Smooth muscle cell (in vitro differentiated cells): Measurements from ENCODE around the gene EVI2A. TPM values are rescaled to one million over a fixed set of nuclear protein-coding genes. Genes with fewer than 3 reads are reported as not detected.

ENCODE experiments used
- DNase-seq: peaks from one replicate; lab custom pipeline; 2025; ENCODE audit not compliant: unreplicated experiment; lab: John Stamatoyannopoulos, UW
- H2AFZ ChIP-seq: fragments of 200-600 bp; sonication (generic); 2 replicates; pipeline ENCODE4 v1.6.0; 2016; ENCODE audit warnings: antibody characterized with exemption, low read depth, mild to moderate bottlenecking
- H3F3A ChIP-seq: fragments of 200-600 bp; sonication (generic); 2 replicates; pipeline ENCODE4 v1.6.0; 2017; ENCODE audit warnings: antibody characterized with exemption, low read depth
- H3K27ac ChIP-seq: fragments of 200-600 bp; sonication (generic); 2 replicates; pipeline ENCODE4 v1.5.1; 2016; ENCODE audit warnings: low read depth, mild to moderate bottlenecking
- H3K27me3 ChIP-seq: fragments of 200-600 bp; sonication (generic); 2 replicates; pipeline ENCODE4 v1.6.1; 2016; ENCODE audit warnings: low read depth, mild to moderate bottlenecking
- H3K36me3 ChIP-seq: fragments of 200-600 bp; sonication (generic); 2 replicates; pipeline ENCODE4 v1.5.1; 2016; ENCODE audit warnings: low read depth
- H3K4me1 ChIP-seq: fragments of 200-600 bp; sonication (generic); 2 replicates; pipeline ENCODE4 v1.5.1; 2016; ENCODE audit warnings: low read depth
- H3K4me2 ChIP-seq: fragments of 200-600 bp; sonication (generic); 2 replicates; pipeline ENCODE4 v1.6.0; 2016; ENCODE audit warnings: mild to moderate bottlenecking
- H3K4me3 ChIP-seq: fragments of 200-600 bp; sonication (generic); 2 replicates; pipeline ENCODE4 v1.5.1; 2016; ENCODE audit warnings: mild to moderate bottlenecking
- H3K79me2 ChIP-seq: fragments of 200-600 bp; sonication (generic); 2 replicates; pipeline ENCODE4 v1.6.0; 2016; ENCODE audit warnings: low read depth, mild to moderate bottlenecking
- H3K9ac ChIP-seq: fragments of 200-600 bp; sonication (generic); 2 replicates; pipeline ENCODE4 v1.6.0; 2016; ENCODE audit warnings: low read depth
- H3K9me3 ChIP-seq: fragments of 200-600 bp; sonication (generic); replicated peaks from 2 replicates; pipeline ENCODE4 v1.5.1; 2016; ENCODE audit warnings: low read depth
- H4K20me1 ChIP-seq: fragments of 200-600 bp; sonication (generic); 2 replicates; pipeline ENCODE4 v1.6.0; 2016; ENCODE audit warnings: low read depth
- WGBS: methylation state at CpG from one replicate; pipeline ENCODE4 v1.1.7; 2016; ENCODE audit warnings: low lambda C conversion rate; 5-methylcytosine and 5-hydroxymethylcytosine counted together
- polyA plus RNA-seq: library from polyadenylated mRNA; unstranded; fragments of >200 nt; fragmentation: Nextera tagmentation; extraction: Ambion mirVana; gene quantifications from 2 replicates; pipeline ENCODE4 v1.2.1, GENCODE V29; 2016
- total RNA-seq: library from RNA; depleted of rRNA; stranded (reverse); fragments of >200 nt; gene quantifications from 2 replicates; pipeline ENCODE4 v1.2.3, GENCODE V29; 2014
- TF ChIP-seq, protein P1 (sequence below): fragments of 200-600 bp; sonication (generic); IDR thresholded peaks from 2 replicates; pipeline ENCODE4 v1.5.1; 2017; ENCODE audit warnings: borderline replicate concordance, mild to moderate bottlenecking, antibody characterized with exemption; ENCODE audit not compliant: insufficient read depth, poor library complexity, severe bottlenecking

The EVI2A gene, protein sequence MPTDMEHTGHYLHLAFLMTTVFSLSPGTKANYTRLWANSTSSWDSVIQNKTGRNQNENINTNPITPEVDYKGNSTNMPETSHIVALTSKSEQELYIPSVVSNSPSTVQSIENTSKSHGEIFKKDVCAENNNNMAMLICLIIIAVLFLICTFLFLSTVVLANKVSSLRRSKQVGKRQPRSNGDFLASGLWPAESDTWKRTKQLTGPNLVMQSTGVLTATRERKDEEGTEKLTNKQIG
- total RNA-seq = not detected in 2 replicates
- polyA plus RNA-seq = 0.33 and 0.44 TPM in 2 replicates

DNA sequence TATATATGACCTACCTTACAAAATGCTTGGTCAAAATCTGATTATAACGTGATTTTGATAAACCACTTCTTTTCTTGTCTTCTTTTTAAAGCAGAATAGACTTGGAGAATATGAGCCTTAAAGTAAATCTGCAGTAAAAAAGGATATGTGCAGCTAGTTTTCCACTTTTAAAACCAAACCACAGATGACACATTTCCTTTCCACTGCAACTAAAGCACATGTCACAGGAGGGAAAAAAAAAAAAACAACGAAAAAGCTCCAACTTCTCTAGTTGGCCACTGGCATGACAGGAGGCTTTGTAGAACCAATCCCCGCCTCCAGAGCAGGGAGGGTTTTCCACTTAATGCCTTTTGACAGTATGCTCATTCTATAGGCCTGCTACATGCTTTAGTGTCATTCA lies at the start of gene EVI2A:
EVI2A (minus strand) TSS at position 142 of the 400 bp plus-strand sequence. CDS start 2,609 bp downstream, outside the sequence.
- TF ChIP-seq, protein P1, sequence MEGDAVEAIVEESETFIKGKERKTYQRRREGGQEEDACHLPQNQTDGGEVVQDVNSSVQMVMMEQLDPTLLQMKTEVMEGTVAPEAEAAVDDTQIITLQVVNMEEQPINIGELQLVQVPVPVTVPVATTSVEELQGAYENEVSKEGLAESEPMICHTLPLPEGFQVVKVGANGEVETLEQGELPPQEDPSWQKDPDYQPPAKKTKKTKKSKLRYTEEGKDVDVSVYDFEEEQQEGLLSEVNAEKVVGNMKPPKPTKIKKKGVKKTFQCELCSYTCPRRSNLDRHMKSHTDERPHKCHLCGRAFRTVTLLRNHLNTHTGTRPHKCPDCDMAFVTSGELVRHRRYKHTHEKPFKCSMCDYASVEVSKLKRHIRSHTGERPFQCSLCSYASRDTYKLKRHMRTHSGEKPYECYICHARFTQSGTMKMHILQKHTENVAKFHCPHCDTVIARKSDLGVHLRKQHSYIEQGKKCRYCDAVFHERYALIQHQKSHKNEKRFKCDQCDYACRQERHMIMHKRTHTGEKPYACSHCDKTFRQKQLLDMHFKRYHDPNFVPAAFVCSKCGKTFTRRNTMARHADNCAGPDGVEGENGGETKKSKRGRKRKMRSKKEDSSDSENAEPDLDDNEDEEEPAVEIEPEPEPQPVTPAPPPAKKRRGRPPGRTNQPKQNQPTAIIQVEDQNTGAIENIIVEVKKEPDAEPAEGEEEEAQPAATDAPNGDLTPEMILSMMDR = no peak
- Histone ChIP-seq H3K4me3 (no peak within 1 kb of the TSS), H2AFZ (no peak within 1 kb of the TSS), H3K36me3 (no peaks in the 10 kb centered on the region), H3F3A (peaks cover 4% of the 10 kb centered on the region), H3K4me2 (peak within 1 kb of the TSS; percentile 64), H3K27ac (peak within 1 kb of the TSS; percentile 75), H3K9ac (peak within 1 kb of the TSS; percentile 6), H3K27me3 (no peaks in the 10 kb centered on the region), H3K4me1 (peaks cover 9% of the 10 kb centered on the region), H3K9me3 (no peaks in the 10 kb centered on the region), H4K20me1 (peaks cover 7% of the 10 kb centered on the region), H3K79me2 (peaks cover 2% of the 10 kb centered on the region)
- DNase-seq = no peak
- 18% methylated on average over 3 of the region's 3 CpGs for WGBS

DNA sequence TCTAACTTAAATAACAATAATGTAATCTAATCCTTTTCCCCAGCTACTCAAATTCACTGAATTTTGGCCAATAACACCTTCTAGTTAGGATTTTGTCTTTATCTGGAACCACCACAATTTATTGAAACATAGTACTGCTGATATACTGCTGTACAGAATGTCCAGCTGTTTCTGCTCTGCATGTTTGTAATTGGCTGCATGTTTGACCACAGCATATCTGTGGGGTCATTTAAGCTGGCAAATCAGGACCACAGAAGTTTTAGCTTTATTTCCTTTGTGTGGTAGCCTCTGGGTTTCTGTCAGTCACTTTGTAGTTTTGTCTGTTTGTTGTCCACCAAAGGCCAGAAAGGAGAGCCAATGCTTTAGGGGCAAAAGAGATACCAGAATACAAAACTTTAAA lies 47.8 kb upstream of the EVI2A start:
- peaks cover 8% of the 10 kb centered on the region for H3F3A ChIP-seq
- no peak overlapping the region for H3K4me2 ChIP-seq
- no peak overlapping the region for H3K4me3 ChIP-seq
- H3K9ac ChIP-seq = no peak overlapping the region
- no peaks in the 10 kb centered on the region for H3K27me3 ChIP-seq
- H3K79me2 ChIP-seq = no peaks in the 10 kb centered on the region
- peaks cover 7% of the 10 kb centered on the region for H4K20me1 ChIP-seq
- H3K36me3 ChIP-seq = peaks cover 4% of the 10 kb centered on the region
- no peak overlapping the region for H2AFZ ChIP-seq
- H3K27ac ChIP-seq = no peak overlapping the region
- no peaks in the 10 kb centered on the region for H3K4me1 ChIP-seq
- no peaks in the 10 kb centered on the region for H3K9me3 ChIP-seq
- TF ChIP-seq, protein P1 = no peak
- no peak for DNase-seq

DNA sequence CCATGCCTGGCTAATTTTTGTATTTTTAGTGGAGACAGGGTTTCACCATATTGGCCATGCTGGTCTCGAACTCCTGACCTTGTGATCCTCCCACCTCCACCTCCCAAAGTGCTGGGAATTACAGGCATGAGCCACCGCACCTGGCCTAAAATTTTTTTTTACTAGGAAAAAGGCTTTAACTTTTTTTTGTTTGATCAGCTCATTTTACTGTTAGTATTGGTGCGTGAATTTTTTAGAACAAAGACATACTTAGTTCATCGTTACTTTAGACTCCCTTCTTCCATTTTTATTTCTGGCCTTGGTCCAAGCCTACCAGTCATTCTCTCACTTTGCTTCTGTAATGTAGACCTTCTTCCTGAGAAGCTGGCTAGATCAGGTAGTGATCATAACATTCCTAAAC lies 44.7 kb upstream of the EVI2A start:
- WGBS = 100% methylated on average over 4 of the region's 4 CpGs
- H3F3A ChIP-seq = peaks cover 8% of the 10 kb centered on the region
- H3K27ac ChIP-seq = no peak overlapping the region
- no peaks in the 10 kb centered on the region for H3K9me3 ChIP-seq
- H2AFZ ChIP-seq = no peak overlapping the region
- H3K4me3 ChIP-seq = no peak overlapping the region
- no peak overlapping the region for H3K9ac ChIP-seq
- no peak overlapping the region for H3K4me2 ChIP-seq
- TF ChIP-seq, protein P1 = no peak
- no peaks in the 10 kb centered on the region for H3K4me1 ChIP-seq
- no peaks in the 10 kb centered on the region for H3K27me3 ChIP-seq
- no peak for DNase-seq
- H4K20me1 ChIP-seq = peaks cover 7% of the 10 kb centered on the region
- H3K79me2 ChIP-seq = no peaks in the 10 kb centered on the region
- H3K36me3 ChIP-seq = peaks cover 14% of the 10 kb centered on the region

DNA sequence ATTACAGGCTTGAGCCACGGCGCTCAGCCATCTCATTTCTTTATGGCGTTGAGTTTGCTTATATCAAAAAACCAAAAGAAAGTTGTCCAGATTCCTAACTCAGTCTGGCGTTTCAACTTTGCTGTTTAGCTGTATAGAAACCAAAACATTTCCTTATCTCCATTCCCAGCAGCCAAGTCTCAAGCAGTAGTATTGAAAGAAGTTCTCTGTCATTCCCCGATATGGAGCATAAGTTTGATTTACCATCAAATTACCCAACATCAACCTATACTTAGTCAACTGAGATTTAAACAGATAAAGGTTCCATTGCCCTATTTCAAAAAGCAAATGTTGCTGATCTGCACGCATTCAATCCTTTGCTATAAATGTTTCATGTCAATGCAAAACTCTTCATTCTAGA lies 42.6 kb upstream of the EVI2A start:
- Histone ChIP-seq H3K27me3 (no peaks in the 10 kb centered on the region), H3K79me2 (no peaks in the 10 kb centered on the region), H3K9ac (no peak overlapping the region), H3K9me3 (no peaks in the 10 kb centered on the region), H3K4me2 (no peak overlapping the region), H3K4me3 (no peak overlapping the region), H3K36me3 (peaks cover 20% of the 10 kb centered on the region), H3F3A (peaks cover 5% of the 10 kb centered on the region), H3K27ac (no peak overlapping the region), H4K20me1 (peaks cover 7% of the 10 kb centered on the region), H3K4me1 (no peaks in the 10 kb centered on the region), H2AFZ (no peak overlapping the region)
- DNase-seq = no peak
- TF ChIP-seq, protein P1 = no peak
- WGBS = 96% methylated on average over 6 of the region's 6 CpGs
